SHP77 treated with DMSO at 0.1 percent for 48 hours (cell line): ENCODE measurements around the gene ZNF669.

Experiments used
- DNase-seq: peaks from one replicate; lab custom pipeline; 2025; lab: John Stamatoyannopoulos, UW

Gene ZNF669

DNA sequence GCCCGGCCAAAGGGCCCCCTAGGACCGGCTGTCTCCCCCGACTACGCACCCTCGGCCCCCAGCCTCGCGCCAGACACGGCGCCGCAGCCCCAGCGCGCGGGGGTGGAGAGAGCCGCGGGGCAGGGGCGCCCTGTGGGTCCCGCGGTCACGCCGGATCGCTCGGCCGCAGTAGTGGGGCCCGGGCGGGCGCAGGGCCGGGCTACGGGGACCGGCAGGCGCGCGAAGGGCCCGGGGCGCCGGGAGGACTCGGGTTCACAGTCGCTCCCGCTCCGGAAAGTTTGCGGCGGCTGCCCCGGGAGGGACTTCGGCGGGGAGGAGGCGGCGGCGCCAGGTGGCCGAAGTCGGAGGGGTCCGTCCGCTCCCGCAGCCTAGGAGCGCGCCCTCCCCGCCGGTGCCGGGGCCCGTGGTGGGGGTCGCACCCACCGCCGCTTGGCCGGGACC lies 7.1 kb upstream of the ZNF669 start:
- DNase-seq: no peak

DNA sequence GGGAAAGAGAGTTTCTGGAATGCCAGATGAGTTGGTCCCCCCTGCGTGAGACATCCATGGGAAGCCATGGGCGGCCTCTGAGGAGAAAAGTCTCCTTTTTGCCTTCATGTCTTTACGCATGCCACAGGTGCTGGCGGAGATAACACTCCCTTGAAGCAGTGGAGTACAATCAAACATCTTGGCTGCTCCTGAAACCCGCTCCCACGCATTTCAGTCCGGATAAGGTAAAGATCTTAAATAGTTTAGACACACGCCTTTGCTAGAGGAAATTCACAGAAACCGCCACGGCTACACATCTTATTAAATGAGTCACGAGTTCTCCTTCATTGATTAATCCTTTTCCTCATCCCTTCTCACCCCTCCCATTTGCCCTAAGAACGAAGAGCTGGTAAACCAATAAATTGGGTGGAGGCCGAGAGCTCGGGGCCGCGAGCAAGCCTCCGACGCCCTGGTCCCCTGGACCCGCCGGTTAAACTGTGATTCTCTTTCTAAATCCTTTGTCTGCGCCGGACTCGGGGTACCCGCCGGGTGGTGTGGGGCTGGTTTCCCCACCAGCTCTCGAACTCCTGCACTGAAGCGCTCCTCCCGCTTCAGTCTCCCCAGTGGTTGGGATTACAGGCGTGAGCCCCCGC lies 6.6 kb upstream of the ZNF669 start:
- DNase-seq: no peak

DNA sequence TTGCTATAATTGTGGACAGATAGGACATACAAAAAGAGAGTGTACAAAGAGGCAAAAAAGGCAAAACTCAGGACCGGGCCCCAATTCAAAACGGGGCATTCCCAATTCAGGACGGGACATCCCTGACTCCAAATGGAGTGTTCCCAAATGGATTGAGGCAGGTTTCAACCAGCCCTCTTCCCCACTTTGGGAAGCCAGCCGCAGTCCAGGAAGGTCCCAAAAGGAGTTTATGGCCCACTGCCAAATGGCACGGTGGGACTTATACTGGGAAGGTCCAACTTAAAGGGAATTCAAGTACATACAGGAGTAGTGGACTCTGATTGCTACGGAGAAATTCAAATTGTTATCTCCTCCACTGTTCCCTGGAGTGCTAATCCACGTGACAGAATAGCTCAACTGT lies 3.5 kb upstream of the ZNF669 start:
- DNase-seq: no peak

DNA sequence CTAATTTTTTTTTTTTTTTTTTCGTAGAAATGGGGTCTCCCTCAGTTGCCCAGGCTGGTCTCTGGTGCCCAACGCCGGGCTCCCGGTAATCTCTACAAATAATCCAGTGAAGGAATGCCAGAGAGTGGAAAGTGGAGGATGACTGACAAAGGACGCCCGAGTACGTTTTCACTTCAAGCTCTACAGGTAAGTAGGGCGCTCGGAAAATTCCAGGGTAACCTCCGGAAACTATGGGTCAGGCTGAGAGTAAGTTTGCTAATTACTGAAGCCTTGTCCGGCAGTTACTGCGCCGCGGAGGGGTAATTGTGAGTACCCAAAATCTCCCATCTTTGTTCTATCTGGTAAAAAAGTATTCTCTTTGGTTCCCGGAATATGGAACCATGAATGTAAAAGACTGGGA lies 1.8 kb upstream of the ZNF669 start:
- DNase-seq: no peak

DNA sequence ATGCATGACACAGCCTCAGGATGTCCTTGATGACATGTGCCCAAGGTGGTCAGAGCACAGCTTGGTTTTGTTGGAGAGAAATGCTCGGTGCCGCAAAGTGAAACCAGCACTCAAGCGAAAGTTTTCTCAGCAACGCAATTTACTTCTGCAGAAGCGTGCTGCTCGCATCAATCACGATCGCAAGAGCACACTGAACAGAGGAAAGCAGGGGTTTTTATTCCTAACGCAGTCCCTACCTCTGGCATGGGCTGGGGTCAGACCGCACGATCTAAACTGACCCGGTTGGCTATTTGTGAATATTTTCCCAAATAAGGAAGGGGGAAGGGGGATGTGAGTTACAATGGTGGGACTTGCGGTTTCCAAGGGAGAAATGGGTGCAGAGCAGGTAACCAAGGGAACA lies 809 bp upstream of the ZNF669 start:
- DNase-seq: no peak

DNA sequence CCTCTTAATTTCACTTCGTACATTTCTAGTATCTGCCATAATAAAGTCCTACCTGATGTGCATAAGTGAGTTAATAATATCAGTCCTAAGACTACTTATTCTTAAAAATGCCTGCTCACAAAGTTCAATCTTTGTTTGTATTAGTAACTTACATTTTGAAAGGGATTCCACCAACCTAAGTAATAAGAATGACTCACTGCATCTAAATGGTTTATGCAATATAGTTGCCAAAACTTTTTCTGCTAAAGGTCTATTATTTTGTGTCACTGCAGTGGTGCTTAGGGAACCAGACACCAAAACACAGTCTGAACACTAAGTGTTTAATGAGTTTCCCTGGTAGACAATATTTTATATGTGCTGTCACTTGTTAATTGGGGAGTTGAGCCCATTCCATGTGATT lies 1.8 kb downstream of the ZNF669 start:
- no peak for DNase-seq

DNA sequence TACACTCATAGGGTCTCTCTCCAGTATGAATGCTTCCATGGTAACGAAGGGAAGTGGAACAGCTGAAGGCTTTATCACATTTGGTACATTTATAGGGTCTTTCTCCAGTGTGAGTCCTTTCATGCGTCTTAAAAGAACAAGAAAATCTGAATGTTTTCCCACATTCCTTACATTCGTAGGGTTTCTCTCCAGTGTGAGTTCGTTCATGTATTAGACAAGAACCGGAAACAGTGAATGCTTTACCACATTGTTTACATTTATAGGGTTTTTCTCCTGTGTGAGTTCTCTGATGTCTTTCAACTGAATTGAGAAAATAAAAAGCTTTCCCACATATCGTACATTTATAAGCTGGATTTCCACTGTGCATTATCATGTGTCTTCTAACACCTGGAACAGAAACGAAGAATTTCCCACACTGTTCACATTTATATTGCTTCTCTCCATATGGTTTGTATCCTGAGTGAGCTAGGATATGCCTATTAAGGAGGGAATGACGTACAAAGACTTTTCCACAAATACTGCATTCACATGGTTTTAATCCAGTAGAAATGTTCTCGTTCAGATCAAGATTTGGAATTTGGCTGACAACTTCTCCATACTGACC lies 3.4 kb downstream of the ZNF669 start:
- no peak for DNase-seq

DNA sequence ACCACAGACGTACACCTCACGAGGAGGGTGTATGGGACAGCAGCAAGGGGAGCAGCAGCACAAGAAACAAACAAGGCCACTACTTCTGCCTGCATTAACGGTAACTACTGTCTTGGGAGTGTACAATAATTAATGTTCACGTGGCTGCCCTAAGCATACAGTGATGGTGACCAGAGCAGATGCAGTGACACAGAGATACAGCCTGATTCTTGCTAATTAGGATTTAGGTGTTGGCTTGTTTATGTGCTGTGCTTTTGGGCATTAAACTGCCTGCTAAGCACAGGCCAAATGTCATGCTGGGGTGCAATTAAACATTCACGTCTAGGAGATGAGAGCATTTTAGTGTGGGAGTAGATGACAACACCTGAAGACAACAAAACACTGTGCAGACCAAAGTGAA lies 7.2 kb downstream of the ZNF669 start:
- DNase-seq: no peak

DNA sequence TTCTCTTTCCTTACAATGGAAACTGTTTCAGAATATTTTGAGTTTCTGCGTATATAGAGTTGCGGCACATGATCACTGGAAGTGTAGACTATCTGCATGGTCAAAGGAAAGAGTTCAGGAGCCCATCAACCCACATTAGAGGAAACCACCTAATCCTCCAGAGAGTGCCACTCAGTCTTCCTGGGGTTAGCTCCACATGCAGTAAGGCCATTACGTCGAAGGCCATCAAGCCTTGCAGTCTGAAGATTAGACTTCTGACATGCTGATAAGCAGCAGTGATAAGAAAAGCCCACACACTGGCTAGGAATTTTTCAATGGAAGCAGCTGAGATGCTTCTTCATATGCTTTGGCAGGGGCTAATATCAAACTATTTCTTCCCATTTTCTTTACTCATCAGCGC lies 7.6 kb downstream of the ZNF669 start:
- no peak for DNase-seq

DNA sequence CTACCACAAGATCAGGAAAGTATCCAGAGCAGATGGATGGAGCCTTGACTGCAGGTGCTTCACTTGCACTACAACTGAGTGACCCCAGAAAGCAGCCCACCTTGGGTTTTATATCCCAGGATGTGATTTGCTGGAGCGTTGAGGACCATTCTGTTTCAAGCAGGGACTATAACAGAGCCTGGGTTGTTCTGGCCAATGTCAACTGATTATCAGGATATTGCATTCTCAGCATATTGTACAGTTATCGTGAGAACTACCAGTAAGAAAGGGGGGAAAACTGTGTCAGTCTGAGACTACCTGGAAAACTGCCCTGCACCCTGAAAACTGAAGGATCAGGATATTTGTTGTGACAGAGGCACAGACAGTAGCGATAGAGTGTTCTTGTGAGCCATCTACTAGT lies 8.0 kb downstream of the ZNF669 start:
- DNase-seq: no peak

DNA sequence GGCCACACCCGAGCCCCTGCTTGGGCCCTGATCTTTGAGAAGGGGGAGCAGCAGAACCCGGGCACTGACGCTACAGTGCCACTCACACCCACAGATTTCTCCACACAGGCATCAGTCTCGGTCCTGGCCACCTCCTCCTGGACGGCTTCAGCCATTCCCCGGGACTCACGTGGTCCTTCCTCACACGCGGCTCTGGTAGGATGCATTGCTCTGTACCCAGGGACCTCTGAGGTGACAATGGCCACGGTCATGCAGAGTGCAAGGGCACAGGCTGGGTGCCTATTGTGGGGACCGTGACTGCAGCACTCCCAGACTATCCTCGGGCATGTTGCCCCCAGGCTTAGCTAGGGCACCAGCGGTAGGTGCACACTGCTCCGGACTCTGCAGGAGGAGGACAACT lies 13.7 kb downstream of the ZNF669 start:
- DNase-seq: no peak

DNA sequence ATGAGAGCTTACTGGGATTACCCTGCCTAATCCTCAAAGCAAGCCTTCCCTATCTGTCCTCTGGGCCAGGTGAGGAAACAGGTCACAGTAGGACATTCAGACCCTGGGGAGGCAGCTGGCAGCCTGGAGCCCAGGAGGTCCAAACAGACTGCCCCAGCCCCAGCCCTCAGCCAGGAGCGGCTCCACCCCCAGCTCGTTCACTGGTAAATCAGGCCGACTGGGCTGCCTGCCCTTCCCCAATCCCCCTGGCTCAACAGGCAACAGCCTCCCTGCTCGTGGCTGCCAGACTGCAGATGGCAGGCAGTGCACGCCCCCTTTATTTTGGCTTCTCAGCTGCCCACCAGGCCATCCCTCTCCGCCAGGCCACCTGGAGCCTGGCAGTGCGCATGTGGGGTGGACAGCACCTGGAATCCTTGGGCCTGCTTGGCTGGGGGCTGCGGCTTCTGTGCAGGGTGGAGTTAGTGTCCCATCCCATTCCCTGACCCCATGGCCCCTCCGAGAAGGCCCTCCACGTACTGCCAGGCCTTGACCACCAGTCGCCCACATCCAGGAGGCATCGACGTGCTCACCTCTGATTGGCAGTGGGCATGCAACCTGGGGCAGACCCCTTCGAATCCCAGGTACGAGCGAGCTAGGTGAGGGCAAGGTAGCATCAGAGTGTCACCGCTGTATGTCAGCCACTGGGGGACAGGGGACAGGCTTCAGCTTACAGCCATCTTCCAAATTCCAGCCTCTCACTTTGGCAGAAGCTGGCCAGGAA lies 14.4 kb downstream of the ZNF669 start:
- no peak for DNase-seq

DNA sequence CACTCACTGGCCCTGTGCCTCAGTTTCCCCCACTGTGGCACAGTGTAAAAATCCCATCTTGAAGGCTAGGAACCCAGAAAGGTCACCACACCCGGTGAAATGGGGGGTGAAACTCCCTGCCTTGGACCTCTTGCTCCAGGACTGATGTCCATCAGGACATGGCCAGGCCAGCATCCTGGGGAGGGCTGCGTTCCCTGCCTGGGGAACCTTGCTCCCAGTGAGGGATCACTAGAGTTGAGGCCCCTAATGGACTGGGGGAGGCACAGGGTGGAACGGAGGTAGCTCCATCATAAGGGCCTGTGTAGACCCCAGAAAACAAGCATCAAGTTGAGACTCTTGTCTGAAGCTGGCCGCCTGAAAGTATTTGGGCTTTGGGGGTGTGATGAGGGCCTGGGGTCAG lies 15.2 kb downstream of the ZNF669 start:
- DNase-seq: no peak

DNA sequence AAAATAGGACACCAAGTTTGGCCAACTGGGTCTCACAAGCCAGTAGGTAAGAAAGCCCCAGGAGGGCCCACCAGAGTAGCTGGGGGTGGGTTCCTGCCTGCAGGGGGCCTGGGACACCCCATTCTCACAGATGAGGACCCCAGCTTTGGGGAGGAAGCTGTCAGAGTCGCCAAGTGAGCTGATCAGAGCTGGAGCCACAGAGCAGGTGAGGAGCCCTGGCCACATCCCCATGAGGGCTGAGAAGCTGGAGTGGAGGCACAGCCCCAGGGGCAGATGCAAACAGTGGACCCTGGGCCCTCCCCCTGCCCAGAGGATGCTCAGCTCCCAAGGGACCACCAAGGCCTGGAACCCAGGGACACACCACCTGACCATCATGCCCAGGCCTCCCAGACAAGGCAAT lies 16.9 kb downstream of the ZNF669 start:
- no peak for DNase-seq

DNA sequence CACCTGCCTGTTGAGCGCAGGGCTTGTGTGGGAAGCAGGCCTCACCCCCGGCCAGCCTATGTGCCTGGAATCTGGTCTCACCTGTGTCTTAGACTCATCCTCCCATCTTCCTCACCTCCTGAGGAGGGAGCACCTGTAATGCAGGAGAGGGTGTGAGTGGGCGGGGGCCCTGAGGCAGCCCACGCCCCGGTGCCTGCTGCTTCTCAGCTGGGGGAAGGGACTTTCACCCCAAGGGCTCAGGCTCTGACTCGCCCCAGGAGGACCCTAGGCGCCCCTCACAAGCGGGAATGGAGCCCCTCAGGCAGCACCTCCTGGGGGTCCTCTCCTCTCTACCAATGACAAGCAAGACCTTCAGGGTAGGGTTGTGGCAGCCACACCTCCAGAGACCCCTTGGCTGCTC lies 18.8 kb downstream of the ZNF669 start:
- no peak for DNase-seq

DNA sequence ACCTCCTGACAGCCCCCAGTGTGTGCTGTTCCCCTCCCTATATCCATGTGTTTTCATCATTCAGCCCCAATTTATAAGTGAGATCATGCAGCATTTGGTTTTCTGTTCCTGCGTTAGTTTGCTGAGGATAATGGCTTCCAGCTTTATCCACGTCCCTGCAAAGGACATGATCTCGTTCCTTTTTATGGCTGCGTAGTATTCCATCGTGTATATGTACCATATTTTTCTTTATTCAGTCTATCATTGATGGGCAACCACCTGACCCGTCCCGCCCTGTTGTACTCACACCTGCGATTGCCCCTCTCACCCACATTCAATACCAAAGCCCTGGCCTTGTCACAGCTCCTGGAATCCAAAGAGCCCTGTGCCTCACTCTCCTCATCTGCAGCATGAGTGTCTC lies 19.4 kb downstream of the ZNF669 start:
- DNase-seq: no peak

DNA sequence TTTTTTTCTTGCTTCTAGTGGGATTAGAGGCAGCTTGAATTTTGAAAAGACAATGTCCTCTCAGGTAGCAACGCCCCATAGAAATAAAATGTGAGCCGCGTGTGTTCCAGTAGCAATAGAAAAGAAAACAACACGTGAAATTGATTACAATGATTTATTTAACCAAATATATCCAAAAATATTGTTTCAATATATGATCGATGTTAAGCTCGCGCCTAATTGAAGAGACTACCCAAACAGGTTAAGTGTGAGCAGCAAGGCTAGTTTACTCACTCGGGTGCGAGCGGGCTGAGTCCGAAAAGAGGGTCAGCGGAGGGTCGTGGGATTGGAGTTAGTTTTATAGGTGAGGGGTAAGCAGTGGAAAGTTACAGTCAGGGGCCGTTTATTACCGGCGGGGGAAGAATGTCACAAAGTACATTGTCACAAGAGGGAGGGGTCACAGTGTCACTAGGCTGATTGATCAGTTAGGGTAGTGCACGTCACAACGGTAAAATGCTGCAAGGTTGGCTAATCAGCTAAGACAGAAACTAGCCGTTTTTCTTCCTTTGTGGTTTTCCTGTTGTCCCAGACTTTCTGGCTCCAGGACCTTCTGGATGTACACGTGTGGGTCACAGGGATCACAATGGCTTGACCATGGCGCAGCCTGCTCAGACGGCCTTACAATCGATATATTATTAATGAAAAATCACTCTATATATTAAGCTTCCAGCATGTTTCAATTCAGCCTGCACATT lies 24.8 kb downstream of the ZNF669 start:
- DNase-seq: no peak

DNA sequence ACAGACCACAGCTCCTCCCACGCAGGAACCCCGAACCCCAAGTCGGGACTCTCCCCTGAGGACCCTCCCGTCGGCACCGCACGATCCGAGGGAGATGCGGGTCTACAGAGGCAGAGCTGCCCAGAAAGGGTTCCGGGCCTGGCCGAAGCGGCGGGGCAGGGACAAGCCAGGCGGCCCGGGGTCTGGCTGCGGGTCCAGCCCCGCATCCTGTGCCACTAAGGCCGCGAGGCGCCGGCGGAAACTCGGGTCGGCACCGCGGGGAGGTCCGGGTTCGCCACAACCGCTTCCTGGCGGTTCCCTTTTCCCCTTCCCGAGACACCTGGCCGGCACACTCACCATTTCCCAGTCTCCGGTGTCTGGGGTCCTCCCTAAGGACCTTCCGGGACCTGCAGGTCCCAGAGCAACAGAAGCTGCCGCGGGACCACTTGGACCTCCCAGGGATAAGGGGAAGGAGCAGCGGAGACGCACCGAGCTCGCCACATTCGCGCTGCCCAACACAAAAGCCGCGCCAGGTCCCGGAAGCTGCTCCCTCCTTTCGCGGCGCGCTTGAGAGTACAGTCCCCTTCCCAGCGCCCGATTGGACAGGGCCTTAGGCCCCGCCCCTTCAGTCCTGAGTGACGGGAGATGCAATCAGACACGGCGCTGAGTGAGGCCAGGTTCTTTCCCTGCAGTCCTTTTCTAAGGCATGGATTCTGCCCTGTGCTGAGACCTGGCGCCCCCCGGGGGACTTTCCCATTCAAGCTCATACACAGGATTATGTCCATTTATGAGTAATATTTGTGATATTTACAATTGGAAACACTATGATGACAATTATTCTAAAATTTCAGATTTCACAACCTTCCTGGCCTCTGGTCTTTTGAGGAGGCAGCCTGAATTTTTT lies 25.7 kb downstream of the ZNF669 start, which contains the start of gene ZNF670:
TSS of gene ZNF670 (minus strand) at position 554 of the 883 bp plus-strand sequence. CDS start at position 339, 215 bp downstream.
- DNase-seq: peak; percentile 80

DNA sequence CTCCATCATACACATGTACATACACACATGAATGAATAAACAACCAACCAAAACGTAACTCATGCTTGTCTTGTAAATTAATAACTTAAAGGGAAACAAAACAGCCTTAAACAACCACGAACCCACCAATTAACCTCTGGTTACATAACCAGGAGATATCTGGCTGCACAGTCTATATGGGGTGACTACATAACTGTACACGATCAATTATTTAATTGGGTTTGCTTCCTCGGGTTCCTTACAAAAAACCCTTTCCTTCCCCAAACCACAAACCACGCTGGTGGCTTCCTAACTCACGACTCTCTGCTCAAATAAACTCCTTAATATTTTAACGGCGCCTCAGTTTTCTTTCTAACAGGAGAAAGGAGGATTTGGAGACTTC lies 26.3 kb downstream of the ZNF669 start:
- DNase-seq: no peak

DNA sequence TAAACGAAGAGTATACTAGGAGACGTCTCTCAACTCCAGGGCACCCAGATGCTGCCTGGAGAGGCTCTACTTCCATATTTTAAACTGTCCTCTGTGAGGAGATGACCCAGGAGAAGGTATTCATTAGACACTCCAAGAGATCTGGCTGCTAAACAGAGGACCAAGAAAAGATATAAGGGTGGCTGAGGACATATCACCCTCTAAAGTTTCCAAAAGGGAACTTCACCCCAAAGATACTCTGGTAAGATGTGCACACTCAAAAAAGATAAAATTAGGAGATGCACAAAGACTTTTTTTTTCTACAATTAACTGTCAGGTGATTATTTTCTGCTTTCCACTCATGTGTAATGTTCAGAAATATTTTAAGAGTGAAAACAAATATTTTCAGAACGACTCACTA lies 26.9 kb downstream of the ZNF669 start:
- DNase-seq: no peak

DNA sequence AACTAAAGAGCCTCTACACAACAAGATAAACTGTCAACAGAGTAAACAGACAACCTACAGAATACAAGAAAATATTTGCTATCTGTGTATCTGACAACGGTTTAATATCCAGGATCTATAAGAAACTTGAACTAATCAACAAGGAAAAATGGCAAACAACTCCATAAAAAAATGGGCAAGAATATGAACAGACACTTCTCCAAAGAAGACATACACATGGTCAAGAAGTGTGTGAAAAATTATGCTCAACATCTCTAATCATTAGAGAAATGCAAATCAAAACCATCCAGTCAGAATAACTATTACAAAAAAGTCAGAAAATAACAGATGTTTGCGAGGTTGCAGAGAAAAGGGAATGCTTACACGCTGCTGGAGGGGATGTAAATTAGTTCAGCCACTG lies 33.5 kb downstream of the ZNF669 start:
- no peak for DNase-seq

DNA sequence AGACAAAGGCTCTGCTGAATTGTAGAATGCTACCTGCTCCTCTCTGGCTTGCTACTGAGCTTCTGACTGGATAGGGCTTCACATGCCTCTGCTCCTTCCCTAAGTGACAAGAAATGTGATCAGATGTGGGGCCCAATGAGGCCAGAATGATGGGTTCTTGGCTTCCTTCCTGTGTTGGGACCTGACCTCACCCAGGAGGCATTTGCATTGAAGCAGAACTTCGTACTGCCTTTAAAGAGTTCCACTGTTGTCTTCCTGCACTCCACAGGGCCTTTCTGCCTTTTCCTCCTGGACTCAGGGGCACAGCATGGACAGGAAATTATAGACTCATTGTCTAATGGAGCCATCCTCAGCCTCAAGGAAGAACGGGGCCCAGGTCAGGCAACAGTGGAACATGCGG lies 39.9 kb downstream of the ZNF669 start:
- no peak for DNase-seq
